PFSK-1 (cell line): ENCODE results near the gene C13orf46.

Source experiments
- POLR2AphosphoS5 ChIP-seq: IDR thresholded peaks from 2 replicates; pipeline ENCODE4 v1.6.1; 2012; ENCODE audit warnings: low read depth, mild to moderate bottlenecking, control low read depth, low read length, moderate library complexity
- SIN3A ChIP-seq: IDR thresholded peaks from 2 replicates; pipeline ENCODE4 v1.6.1; 2012; ENCODE audit warnings: mild to moderate bottlenecking, low read length, moderate library complexity, borderline replicate concordance; ENCODE audit not compliant: insufficient read depth
- TAF1 ChIP-seq: IDR thresholded peaks from 2 replicates; pipeline ENCODE4 v1.6.1; 2012; ENCODE audit warnings: low read length, control low read depth, borderline replicate concordance; ENCODE audit not compliant: insufficient read depth
- TF ChIP-seq, protein P1 (sequence below), 2 experiments: IDR thresholded peaks; 2 replicates each; pipeline versions ENCODE4 v1.6.1 to v1.8.0; 2011 to 2012; ENCODE audit warnings: low read depth in 2 of 2, low read length in 2 of 2, control low read depth in 1 of 2, inconsistent platforms in 1 of 2, mild to moderate bottlenecking in 1 of 2, moderate library complexity in 1 of 2; ENCODE audit not compliant: insufficient read depth in 1 of 2

GRCh38 chr13:113959198-113959597 is 14.7 kb downstream of the C13orf46 start:
- TF ChIP-seq, protein P1, sequence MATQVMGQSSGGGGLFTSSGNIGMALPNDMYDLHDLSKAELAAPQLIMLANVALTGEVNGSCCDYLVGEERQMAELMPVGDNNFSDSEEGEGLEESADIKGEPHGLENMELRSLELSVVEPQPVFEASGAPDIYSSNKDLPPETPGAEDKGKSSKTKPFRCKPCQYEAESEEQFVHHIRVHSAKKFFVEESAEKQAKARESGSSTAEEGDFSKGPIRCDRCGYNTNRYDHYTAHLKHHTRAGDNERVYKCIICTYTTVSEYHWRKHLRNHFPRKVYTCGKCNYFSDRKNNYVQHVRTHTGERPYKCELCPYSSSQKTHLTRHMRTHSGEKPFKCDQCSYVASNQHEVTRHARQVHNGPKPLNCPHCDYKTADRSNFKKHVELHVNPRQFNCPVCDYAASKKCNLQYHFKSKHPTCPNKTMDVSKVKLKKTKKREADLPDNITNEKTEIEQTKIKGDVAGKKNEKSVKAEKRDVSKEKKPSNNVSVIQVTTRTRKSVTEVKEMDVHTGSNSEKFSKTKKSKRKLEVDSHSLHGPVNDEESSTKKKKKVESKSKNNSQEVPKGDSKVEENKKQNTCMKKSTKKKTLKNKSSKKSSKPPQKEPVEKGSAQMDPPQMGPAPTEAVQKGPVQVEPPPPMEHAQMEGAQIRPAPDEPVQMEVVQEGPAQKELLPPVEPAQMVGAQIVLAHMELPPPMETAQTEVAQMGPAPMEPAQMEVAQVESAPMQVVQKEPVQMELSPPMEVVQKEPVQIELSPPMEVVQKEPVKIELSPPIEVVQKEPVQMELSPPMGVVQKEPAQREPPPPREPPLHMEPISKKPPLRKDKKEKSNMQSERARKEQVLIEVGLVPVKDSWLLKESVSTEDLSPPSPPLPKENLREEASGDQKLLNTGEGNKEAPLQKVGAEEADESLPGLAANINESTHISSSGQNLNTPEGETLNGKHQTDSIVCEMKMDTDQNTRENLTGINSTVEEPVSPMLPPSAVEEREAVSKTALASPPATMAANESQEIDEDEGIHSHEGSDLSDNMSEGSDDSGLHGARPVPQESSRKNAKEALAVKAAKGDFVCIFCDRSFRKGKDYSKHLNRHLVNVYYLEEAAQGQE (IDR thresholded peaks at IDR 0.05; ENCODE audit: insufficient read depth in 1 of 2, low read depth in 2 of 2, low read length in 2 of 2), result no peak
- TF ChIP-seq POLR2AphosphoS5 (no peak), TAF1 (no peak), SIN3A (no peak)
